ENCODE data around the gene PRKAR1B.

DNA sequence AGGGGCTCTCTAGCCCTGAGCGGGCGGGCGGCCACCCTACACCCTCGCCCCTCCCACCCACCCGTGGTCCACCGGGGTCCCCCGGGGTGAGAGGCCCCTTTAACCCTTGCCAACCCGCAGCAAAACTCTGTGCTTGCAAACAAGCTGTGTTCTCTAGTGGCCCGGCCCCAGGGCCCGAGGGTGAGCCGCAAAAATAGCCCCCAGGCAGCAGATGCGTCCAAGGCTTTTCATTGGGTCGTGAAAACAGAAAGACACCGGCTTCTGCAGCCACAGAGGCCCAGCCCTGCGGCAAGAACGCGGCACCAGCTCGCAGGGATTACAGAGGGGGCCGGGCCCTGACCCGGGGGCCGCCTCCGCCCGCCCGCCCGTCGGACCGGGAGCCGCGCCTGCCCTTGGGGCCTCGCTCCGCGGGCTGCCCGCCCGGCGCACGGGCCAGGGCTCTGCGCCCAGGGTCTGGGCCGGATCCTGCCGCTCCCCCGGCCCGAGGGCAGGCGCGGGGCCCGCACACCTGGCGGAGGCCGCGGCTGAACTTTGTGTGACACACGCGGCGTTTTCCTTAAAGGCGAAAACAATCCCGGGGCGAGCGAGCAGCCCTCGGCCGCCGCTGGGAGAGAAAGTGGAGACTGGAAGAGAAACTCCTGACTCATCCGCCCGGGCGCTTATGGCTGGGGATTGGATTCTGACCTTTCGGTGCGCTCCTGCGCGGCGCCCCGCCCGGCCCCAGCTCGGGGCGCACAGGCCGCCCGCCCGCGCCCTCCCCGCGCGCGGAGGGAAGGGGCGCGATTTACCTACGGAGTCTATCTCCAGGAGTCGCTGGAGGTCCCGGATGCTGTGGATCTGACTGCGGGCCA lies 210.2 kb downstream of the PRKAR1B start:
- TF ChIP-seq, protein P1, sequence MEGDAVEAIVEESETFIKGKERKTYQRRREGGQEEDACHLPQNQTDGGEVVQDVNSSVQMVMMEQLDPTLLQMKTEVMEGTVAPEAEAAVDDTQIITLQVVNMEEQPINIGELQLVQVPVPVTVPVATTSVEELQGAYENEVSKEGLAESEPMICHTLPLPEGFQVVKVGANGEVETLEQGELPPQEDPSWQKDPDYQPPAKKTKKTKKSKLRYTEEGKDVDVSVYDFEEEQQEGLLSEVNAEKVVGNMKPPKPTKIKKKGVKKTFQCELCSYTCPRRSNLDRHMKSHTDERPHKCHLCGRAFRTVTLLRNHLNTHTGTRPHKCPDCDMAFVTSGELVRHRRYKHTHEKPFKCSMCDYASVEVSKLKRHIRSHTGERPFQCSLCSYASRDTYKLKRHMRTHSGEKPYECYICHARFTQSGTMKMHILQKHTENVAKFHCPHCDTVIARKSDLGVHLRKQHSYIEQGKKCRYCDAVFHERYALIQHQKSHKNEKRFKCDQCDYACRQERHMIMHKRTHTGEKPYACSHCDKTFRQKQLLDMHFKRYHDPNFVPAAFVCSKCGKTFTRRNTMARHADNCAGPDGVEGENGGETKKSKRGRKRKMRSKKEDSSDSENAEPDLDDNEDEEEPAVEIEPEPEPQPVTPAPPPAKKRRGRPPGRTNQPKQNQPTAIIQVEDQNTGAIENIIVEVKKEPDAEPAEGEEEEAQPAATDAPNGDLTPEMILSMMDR (IDR thresholded peaks at IDR 0.05; ENCODE audit: insufficient read depth, low read depth, low read length) = no peak
- no peak for TF ChIP-seq EZH2 (IDR thresholded peaks at IDR 0.05; ENCODE audit: insufficient read depth, low read length)

Data from astrocyte (in vitro differentiated cells and primary cell).